Nucleus accumbens (tissue), 56 donors: ENCODE data around the gene MRPS23.

Experiments
- DNase-seq, 56 donors: peaks; one replicate each; lab custom pipeline; 2025; lab: John Stamatoyannopoulos, UW

The MRPS23 gene

DNA sequence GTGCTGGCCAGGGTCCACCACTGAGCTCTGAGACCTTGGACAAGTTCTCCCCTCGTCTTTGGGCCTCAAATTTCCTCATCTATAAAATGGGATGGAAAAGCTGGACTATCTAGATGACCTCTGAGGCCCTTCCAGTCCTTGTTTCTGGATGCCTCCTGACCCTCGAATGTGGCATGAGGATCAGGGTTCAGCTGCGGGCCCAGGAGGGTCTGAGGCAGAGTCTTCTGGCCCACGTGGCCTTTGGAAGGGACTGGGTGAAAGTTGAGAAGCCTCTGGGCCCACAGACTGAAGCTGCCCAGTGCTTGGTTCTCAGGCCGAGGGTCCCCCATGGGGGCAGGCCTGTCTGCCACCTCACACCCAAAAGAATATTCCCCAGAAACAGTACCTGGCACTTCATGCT is 16.9 kb upstream of the MRPS23 start:
- no peak for DNase-seq

DNA sequence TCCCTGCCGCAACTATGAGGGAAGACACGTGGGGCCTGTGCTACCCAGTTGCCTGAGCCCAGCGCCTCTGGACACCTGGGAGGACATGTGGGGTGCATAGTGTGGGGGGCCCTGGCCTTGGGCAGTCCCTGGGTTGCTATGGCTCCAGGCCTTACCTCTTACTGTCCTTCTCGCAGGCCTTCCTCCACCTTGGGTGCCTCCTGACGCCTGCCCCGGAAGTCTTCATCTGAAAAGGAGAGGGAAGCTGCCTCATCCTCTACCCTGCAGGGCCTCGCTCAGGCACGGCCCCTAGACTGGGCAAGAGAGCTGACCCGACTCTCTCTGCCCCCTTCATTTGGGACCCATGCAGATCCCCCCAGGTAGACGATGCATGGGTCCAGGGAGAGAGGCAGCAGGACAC is 16.5 kb upstream of the MRPS23 start:
- DNase-seq = no peak

DNA sequence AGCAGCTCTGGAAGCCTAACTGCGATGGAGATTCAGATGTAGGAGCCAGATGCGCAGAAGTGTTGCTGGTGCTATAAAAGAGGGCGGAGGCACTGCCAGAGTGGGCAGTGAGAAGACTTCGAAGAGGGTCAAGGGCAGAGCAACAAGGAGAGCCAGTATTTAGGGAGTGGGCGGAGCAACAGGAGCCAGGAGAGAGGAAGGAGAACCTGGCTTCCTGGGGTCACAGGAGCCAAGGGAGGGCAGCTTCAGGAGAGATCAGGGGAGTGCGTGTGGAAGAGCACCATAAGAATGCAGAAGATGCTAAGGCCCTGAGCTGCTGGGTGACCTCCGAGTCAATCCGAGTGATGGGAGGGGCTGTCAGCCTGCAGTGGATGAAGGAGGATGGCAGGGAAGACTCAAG is 14.4 kb upstream of the MRPS23 start:
- DNase-seq = no peak

DNA sequence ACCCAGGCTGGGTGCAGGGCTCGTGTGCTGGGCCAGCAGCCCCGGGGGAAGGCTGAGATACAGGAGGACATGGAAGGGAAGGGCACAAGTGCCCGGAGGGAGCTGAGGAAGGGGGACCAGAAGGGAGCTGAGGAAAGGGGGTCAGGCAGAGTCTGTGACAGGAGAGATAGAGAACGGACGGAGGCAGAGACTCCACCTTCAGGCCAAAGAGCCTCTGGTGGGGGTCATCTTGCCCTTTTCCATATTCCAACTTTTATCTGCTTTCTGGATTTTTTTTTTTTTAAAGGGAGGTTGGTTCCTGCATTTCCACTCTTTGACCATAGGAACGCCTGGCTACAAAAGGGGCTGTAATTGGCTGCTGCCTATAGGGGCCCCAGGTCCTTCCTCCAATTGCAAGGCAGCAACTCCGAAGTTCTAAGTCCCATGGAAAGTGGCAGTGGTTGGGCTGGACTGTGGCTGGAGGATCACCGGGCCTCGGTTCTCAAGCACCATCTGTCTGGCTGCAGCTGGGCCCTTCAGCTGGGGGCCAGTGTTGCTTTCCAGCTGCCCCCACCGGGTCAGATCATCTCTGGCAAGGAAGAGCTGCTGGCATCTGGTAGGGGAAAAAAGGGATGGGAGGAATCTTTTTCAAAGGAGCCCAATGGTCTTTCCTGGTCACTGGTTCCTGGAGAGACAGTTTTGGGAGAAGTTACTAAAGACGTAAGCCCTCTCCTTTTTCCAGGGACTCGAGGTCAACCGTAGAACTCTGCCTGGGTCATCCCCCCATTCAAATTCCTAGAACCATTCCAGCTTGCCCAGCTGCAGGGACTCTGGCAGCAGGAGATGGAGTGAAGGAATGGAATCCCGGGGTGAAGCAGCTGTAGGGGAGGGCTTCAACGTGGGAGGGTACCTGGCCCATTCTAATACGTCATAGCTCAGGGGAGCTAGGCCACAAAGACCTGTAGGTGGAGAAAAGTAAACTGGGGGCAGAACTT is 13.1 kb upstream of the MRPS23 start:
- DNase-seq = peak in 43 of 56 donors; percentile 22 to 82 (median 57)

DNA sequence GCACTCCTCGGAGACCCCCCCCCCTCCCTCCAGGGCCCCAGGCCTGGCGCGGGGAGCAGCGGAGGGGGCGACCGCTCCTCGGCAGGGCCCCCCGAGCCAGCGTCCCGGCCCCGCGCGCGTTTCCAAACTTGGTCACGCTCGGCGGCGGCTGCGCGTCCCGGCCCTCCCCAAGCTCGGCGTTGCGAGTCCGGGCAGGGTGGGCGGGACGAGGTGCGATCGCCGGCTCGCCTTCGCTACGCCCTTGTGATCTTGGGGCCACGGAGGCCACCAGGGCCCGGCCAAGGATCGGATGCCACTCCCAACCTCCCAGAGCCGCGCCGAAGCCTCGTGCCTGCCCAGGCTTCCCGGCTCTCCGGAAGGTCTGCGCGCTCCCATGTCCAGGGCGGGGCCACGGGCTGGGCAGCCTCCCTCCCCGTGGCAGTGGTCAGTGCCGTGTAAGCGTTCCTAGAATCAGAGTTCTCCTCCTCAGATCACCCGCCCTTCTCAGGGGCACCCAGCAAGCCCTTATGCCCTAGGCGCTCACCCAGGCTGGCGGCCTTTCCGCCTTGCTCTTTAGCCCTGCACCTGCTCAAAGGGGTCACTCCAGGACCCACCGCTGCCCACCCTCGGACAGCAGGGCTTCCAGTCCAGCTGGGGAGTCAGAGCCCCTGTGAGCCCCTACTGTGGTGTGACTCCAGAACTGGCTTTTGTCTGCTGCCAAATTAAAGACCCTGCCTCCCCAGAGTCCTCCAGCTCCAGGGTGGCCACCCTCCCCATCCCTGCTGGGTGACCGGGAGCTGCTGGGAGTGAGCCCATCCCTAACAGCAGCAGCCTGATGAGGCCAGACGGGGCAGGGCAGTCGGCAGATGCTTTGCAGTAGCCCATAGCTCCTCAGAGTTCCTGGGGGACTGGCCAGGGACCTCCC is 12.2 kb upstream of the MRPS23 start:
- peak in 10 of 56 donors; percentile 19 to 65 (median 36) for DNase-seq

- DNase-seq = peak in 5 of 56 donors; percentile 11 to 36 (median 24)
Measured at GRCh38 chr17:57861000-57861789, 11.4 kb upstream of the MRPS23 start.

DNA sequence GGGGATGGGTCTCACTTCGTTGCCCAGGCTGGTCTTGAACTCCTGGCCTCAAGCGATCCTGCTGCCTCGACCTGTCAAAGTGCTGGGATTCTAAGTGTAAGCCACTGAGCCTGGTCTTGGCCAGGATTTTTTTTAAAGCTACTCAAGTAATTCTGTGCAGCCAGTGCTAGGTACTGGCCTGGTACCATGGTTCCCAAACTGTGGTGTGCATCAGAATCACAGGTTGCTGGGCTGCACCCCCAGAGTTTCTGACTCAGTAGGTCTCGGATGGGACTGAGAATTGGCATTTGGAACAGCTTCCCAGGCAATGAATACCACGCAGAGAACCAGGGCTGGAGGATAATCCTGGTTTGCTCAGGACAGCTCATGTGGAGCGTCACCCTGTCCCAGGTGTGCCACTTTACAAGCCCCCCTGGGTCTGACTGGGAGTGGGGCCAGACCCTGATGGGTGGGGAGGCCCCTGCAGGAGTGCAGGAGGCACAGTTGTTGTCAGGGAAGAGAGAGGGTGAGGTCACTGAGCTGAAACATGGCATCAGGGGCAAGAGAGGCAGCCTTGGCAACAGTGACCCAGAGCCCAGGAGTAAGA is 10.7 kb upstream of the MRPS23 start:
- no peak for DNase-seq

DNA sequence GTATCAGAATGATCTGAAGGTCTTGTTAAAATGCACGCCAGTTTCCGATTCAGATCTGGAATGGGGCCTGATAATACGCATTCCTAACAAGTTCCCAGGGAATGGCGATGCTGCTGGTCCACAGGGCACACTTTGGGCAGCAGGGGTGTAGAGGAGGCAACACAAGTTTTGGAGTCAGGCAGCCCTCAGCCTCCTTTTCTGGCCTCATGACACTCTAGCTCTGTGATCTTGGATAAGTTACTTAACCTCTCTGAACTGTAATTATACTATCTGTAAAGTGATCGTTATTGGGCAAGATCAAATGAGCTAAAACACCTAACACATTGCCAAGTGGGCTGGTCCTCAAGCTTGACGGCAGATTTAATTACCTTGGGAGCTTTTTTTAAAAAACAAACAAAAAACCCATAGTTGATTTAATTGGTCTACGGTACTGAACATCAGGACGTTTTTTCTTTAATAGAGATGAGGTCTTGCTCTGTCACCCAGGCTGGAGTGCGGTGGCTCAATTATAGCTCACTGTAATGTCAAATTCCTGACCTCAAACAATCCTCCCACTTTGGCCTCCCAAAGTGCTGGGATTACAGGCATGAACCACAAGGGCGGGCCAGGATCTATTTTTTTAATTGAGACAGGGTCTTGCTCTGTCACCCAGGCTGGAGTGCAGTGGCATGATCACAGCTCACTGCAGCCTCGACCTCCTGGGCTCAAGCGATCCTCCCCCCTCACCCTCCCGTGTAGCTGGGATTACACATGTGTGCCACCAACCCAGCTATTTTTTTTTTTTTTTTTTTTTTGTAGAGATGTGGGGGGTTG is 10.0 kb upstream of the MRPS23 start:
- DNase-seq = no peak

DNA sequence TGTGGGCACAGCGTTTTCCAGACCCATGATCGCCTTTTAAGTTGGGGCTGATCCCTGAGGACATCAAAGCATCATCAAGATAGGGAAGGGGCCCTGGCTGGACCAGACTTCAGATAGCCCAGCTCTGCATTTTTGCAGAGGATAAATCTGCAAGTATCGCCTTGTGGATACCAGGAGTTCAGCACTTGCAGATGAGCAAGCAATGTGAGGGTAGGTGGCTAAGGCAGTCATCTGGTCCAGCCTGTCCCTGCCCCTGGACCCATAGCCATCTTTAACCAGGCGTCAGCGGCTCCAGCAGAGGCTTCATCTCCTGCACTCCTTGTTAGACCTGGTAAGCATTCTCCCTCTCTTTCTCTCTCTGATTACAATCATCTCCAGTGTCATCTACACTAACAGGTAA is 9.0 kb upstream of the MRPS23 start:
- no peak for DNase-seq

GRCh38 chr17:57856792-57857620 is 7.2 kb upstream of the MRPS23 start:
- DNase-seq = no peak

- DNase-seq = no peak
Measured at GRCh38 chr17:57855391-57856035, 5.7 kb upstream of the MRPS23 start.

- DNase-seq = peak in 3 of 56 donors; percentile 25 to 34 (median 25)
Measured at GRCh38 chr17:57853695-57854094, 3.9 kb upstream of the MRPS23 start.

DNA sequence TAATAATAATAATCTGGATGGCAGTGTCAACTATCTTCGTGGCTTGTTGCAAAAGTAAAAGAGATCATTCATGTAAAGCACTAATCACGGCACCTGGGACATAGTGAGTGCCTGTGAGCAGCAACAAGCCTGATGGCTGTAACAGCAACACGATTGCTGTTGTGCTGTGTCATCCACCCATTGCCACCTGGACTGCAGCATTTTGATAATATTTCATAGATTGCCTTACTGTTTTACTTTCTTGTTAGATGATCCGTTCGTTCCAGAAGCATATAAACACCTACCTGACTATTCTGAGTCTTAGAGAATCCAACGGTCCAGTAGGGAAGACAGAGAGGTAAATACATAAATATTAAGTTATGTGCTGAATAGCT is 3.1 kb upstream of the MRPS23 start:
- no peak for DNase-seq

DNA sequence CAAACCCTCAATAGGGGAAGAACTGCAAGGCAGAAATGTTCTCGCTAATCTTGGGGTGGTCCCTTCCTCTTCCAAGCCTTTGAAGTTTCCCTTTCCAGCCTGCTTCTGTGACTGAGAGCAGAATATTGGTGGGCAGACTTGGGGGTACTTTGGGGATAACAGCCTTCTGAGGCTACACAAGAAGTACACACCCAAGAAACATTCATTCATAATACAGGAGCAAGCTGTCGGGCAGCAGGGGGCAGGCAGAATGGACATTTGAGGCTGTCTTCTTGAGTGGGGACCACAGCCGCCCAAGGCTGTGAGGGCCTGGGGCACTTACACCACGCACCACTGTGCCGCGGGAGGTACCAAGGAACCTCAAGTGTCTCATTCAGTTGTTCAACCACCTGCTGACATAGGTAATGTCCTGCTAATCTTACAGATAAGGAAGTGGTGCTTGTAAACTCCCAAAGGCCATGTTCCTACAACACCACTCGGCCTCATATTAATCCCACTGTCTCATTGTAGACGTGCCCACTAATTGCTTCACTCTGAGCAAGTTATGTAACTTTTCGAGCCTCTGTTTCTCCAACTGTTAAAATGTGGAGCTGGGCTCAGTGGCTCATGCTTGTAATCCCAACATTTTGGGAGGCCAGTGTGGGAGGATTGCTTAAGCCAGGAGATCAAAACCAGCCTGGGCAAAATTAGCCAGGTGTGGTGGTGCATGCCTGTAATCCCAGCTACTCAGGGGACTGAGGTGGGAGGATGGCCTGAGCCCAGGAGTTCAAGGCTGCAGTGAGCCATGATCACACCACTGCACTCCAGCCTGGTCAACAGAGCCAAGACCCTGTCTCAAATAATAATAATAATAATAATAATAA is 2.5 kb upstream of the MRPS23 start:
- no peak for DNase-seq

DNA sequence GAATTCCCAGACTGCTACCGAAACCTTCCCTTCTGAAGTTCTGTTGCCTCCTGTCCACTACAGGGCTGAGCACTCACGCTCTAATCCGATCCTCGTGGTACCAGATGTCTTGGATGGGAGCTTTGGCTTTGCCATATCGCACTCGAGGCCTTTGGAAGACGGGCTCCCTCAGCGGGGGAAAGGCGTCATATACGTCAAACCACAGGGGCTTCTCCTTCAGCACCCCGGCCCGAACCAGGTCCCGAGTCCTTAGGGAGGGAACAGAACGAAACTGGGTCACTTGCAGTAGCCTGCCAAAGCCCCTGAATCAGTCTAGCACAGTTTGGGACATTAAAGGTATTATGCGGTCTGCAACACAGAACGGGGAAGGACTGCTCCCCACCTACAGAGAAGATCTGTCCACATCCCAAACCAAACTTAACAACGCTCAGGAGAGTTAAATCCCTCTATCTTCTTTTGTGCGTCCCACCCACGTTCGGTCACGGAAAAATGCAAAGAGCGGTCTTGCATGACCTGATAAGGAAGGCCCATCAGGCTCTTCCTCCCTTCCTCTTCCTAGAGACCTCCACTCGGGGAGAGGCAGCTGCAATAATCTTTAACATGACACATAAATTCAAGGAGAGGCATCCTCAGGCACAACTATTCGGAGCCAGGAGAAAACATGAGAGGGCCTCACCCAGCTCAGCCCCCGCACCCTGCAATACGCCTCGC is 526 bp downstream of the MRPS23 start:
- no peak for DNase-seq
